GM12891 (cell line): ENCODE measurements around the gene SMS.

Source experiments
- PAX5 ChIP-seq: IDR thresholded peaks from 2 replicates; pipeline ENCODE4 v1.6.1; 2011; ENCODE audit warnings: low read length, moderate library complexity, mild to moderate bottlenecking; ENCODE audit not compliant: insufficient read depth, severe bottlenecking
- POLR2A ChIP-seq: IDR thresholded peaks from 2 replicates; pipeline ENCODE4 v1.6.1; 2011; ENCODE audit warnings: low read depth, low read length, control low read depth
- POLR2AphosphoS5 ChIP-seq: IDR thresholded peaks from 2 replicates; pipeline ENCODE4 v1.6.1; 2011; ENCODE audit warnings: low read depth, low read length, control low read depth
- POU2F2 ChIP-seq: IDR thresholded peaks from 2 replicates; pipeline ENCODE4 v1.6.1; 2011; ENCODE audit warnings: low read depth, mild to moderate bottlenecking, control low read depth, low read length, moderate library complexity
- SPI1 ChIP-seq: IDR thresholded peaks from 2 replicates; pipeline ENCODE4 v1.6.1; 2011; ENCODE audit warnings: low read depth, low read length, control low read depth
- TAF1 ChIP-seq: IDR thresholded peaks from 2 replicates; pipeline ENCODE4 v1.6.1; 2011; ENCODE audit warnings: low read depth, low read length, control low read depth

- no peak for TF ChIP-seq POLR2A
- TF ChIP-seq PAX5: no peak
- TF ChIP-seq POLR2AphosphoS5: no peak
- TF ChIP-seq POU2F2: no peak
- TF ChIP-seq SPI1: no peak
- TF ChIP-seq TAF1: no peak
Observed at GRCh38 chrX:21978346-21978745, 37.8 kb downstream of the SMS start.
